ENCODE data around the gene DHTKD1. TPM values are rescaled to one million over a fixed set of nuclear protein-coding genes. Genes with fewer than 3 reads are reported as not detected.

The DHTKD1 gene
- total and polyA plus RNA-seq, 10 of the 15 experiments (the other 5 are each of a cell fraction or from before 2014, with no cell fraction given) = 11.3 to 35.0 (median 26.9) TPM

- TF ChIP-seq ZBTB4 (CRISPR knock-in tag; IDR thresholded peaks at IDR 0.05) (no peak), FOXK2 (IDR thresholded peaks at IDR 0.05) (no peak), SREBF1 (IDR thresholded peaks at IDR 0.05; ENCODE audit: low read length) (no peak), E2F8 (IDR thresholded peaks at IDR 0.05; ENCODE audit: low read depth, partially characterized antibody) (peak; percentile 89), NKRF (conservative IDR thresholded peaks at IDR 0.05) (peak; percentile 87), EGR1 (IDR thresholded peaks at IDR 0.05; ENCODE audit: borderline replicate concordance in 1 of 2, low read depth in 2 of 2, low read length in 2 of 2) (peak in 1 of 2 experiments; percentile 50; a peak in 1 of 3 replicates), SUPT20H (IDR thresholded peaks at IDR 0.05; ENCODE audit: borderline replicate concordance, control insufficient read depth, low read depth, low read length) (no peak), HCFC1 (IDR thresholded peaks at IDR 0.05; ENCODE audit: low read length) (no peak), IRF3 (IDR thresholded peaks at IDR 0.05) (no peak), ELK1 (IDR thresholded peaks at IDR 0.05; ENCODE audit: low read depth, low read length) (peak; percentile 33; the same call in 1 of the 2 replicates), ATF3 (IDR thresholded peaks at IDR 0.05; ENCODE audit: borderline replicate concordance, extremely low read depth, low read depth, low read length) (no peak), CREM (IDR thresholded peaks at IDR 0.05; ENCODE audit: low read depth) (peak; percentile 38; the same call in 1 of the 2 replicates), SPI1 (IDR thresholded peaks at IDR 0.05; ENCODE audit: borderline replicate concordance, insufficient read depth, low read depth, low read length) (0 out of 2 replicates have a peak, but pooled peaks have one; percentile 4), SMAD5 (IDR thresholded peaks at IDR 0.05; ENCODE audit: low read depth) (no peak), HDAC6 (IDR thresholded peaks at IDR 0.05; ENCODE audit: unreplicated experiment) (no peak)
Measured at GRCh38 chr10:12068449-12069269, at the start of gene DHTKD1 (continued).
